Lung (tissue), 12 donors: ENCODE results near the gene BARX2. TPM values are rescaled to one million over a fixed set of nuclear protein-coding genes. Genes with fewer than 3 reads are reported as not detected.

Experiments
- ATAC-seq: fragments of 200-7000 bp; cut with Tn5 transposase; one replicate; pipeline ENCODE4 v1.9.1; 2020; ENCODE audit warnings: moderate number of reproducible peaks; ENCODE audit not compliant: insufficient read depth, low FRiP score
- DNase-seq, 3 donors: peaks; one replicate each; pipeline ENCODE4 v3.0.0-alpha.2; 2013 to 2017
- H3K27ac ChIP-seq, 2 donors: one replicate each; pipeline ENCODE4 v1.5.1; 2013; ENCODE audit warnings: mild to moderate bottlenecking in 2 of 2, moderate library complexity in 2 of 2, control low read depth in 1 of 2, inconsistent platforms in 1 of 2, low read depth in 1 of 2, low read length in 1 of 2
- H3K27me3 ChIP-seq, 3 donors: one replicate each; pipeline ENCODE4 v1.5.1; 2013; ENCODE audit warnings: low read length in 2 of 3; ENCODE audit not compliant: control insufficient read depth in 3 of 3, insufficient read depth in 3 of 3
- H3K36me3 ChIP-seq, 4 donors: one replicate each; pipeline ENCODE4 v1.5.1; 2013; ENCODE audit warnings: low read length in 4 of 4, mild to moderate bottlenecking in 1 of 4, moderate library complexity in 1 of 4; ENCODE audit not compliant: control insufficient read depth in 4 of 4, insufficient read depth in 4 of 4
- H3K4me1 ChIP-seq, 5 donors: one replicate each; pipeline ENCODE4 v1.5.1; 2013; ENCODE audit warnings: low read length in 5 of 5, mild to moderate bottlenecking in 2 of 5, moderate library complexity in 1 of 5; ENCODE audit not compliant: control insufficient read depth in 5 of 5, insufficient read depth in 5 of 5
- H3K4me3 ChIP-seq: one replicate; pipeline ENCODE4 v1.5.1; 2013; ENCODE audit warnings: mild to moderate bottlenecking, control low read depth, moderate library complexity
- H3K9ac ChIP-seq, 2 donors: one replicate each; pipeline ENCODE4 v1.5.1; 2013; ENCODE audit warnings: low read length in 2 of 2, control low read depth in 1 of 2; ENCODE audit not compliant: insufficient read depth in 1 of 2
- H3K9me3 ChIP-seq, 4 donors: one replicate each; pipeline ENCODE4 v1.5.1; 2013; ENCODE audit warnings: low read length in 3 of 4, mild to moderate bottlenecking in 1 of 4, moderate library complexity in 1 of 4; ENCODE audit not compliant: control insufficient read depth in 4 of 4, insufficient read depth in 3 of 4
- WGBS, 2 donors: extraction: QIAGEN DNeasy Blood & Tissue Kit; methylation state at CpG; one replicate each; pipeline ENCODE4 v1.1.7; 2013; 5-methylcytosine and 5-hydroxymethylcytosine counted together
- polyA plus RNA-seq, 2 donors: library from polyadenylated mRNA; stranded (reverse); fragments of 200-250 nt; gene quantifications; one replicate each; pipeline ENCODE4 v1.2.1, GENCODE V29; 2013
- total RNA-seq, 2 donors: library from RNA; depleted of rRNA in 1 of 2; stranded (reverse); fragments of >200 nt in 1 of 2; gene quantifications; one replicate each; pipeline ENCODE4 v1.2.1, GENCODE V29; 2014 to 2021
- TF ChIP-seq, protein P1 (sequence below): IDR thresholded peaks from 2 replicates; pipeline ENCODE4 v1.5.1; 2012; ENCODE audit warnings: mild to moderate bottlenecking; ENCODE audit errors: control extremely low read depth, extremely low read depth
- donor health status: control.
- donor health status: control.
- donor health status: Bipolar disorder and iron deficiency.
- donor health status: healthy.
- donor health status: DM: yes; HTN: yes; CAD: no.

The BARX2 gene
- total and polyA plus RNA-seq, 4 donors = 0.39 to 1.1 (median 0.75) TPM

DNA sequence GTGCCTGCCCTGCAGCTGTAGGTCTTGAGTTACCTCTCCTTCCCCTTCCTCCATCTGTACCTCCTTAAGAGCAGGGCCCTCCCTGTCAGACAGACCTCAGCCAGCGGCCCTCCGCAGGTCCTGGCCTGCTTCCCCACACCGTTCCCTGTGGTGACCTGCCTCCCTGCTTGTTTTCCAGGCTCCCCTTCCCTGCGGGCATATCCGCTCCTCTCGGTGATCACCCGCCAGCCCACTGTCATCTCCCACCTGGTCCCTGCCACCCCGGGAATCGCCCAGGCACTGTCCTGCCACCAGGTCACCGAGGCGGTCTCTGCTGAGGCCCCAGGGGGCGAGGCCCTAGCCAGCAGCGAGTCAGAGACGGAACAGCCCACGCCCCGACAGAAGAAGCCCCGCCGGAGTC lies 60.9 kb downstream of the BARX2 start:
- no peak overlapping the region for H3K9ac ChIP-seq
- H3K4me3 ChIP-seq = no peak overlapping the region
- 90 to 95% methylated on average over 18 of the region's 18 CpGs for WGBS, 2 donors
- H3K27me3 ChIP-seq = no peaks in the 10 kb centered on the region
- H3K4me1 ChIP-seq = peaks cover 0 to 1% (median 0%) of the 10 kb centered on the region in 5 donors
- H3K36me3 ChIP-seq = no peaks in the 10 kb centered on the region
- no peak for DNase-seq
- no peak overlapping the region for H3K27ac ChIP-seq
- peaks cover 0 to under 1% (median 0%) of the 10 kb centered on the region in 4 donors for H3K9me3 ChIP-seq
- no peak for ATAC-seq
- TF ChIP-seq, protein P1, sequence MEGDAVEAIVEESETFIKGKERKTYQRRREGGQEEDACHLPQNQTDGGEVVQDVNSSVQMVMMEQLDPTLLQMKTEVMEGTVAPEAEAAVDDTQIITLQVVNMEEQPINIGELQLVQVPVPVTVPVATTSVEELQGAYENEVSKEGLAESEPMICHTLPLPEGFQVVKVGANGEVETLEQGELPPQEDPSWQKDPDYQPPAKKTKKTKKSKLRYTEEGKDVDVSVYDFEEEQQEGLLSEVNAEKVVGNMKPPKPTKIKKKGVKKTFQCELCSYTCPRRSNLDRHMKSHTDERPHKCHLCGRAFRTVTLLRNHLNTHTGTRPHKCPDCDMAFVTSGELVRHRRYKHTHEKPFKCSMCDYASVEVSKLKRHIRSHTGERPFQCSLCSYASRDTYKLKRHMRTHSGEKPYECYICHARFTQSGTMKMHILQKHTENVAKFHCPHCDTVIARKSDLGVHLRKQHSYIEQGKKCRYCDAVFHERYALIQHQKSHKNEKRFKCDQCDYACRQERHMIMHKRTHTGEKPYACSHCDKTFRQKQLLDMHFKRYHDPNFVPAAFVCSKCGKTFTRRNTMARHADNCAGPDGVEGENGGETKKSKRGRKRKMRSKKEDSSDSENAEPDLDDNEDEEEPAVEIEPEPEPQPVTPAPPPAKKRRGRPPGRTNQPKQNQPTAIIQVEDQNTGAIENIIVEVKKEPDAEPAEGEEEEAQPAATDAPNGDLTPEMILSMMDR = no peak

DNA sequence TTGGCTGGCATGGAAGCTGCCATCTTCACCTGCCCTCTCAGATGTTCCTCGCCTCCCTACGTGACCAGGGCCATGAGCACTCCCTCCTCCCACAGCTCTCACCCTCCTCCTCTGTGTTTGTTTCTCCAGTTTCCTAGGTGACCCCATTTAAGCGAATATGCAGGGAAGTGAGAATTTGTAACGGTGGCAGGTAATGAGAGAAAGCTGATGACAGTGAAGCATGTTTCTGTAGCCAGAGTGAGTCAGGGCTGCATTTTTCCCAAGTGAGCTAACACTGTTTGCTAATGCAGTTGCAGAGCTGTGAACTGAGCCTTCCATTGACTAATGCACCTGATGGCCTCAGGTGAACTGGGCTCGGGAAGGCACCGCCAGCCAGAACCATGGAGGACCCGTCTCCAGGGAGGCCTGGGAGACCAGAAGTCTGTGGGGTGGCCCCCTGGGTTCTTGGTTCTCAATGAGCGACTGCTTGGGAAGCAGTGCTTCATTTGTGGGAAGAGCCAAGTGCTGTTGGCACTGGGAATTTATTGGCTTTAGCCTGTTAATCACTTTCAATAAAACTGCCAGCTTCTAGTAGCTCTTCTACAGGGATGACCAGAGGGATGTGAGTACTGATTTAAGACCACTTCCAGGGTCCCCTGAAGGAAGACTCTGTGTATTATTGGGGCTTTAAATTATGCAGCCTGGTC lies 64.5 kb downstream of the BARX2 start:
- peaks cover 0 to 1% (median 0%) of the 10 kb centered on the region in 5 donors for H3K4me1 ChIP-seq
- no peaks in the 10 kb centered on the region for H3K9me3 ChIP-seq

GRCh38 chr11:129442171-129442570 lies 66.5 kb downstream of the BARX2 start:
- H3K27ac ChIP-seq = no peak overlapping the region
- TF ChIP-seq, protein P1 = no peak
- ATAC-seq (no peak), DNase-seq (no peak)
- H3K27me3 ChIP-seq = no peaks in the 10 kb centered on the region
- no peaks in the 10 kb centered on the region for H3K36me3 ChIP-seq
- H3K9ac ChIP-seq = no peak overlapping the region
- no peaks in the 10 kb centered on the region for H3K4me1 ChIP-seq
- peaks cover 0 to 4% (median 0%) of the 10 kb centered on the region in 4 donors for H3K9me3 ChIP-seq
- WGBS, 2 donors = 82 to 92% methylated on average over 7 of the region's 7 CpGs
- H3K4me3 ChIP-seq = no peak overlapping the region

More for the DNA sequence above, 64.5 kb downstream of the BARX2 start:
- DNase-seq = peak; percentile 42 to 67 (median 50)
- TF ChIP-seq, protein P1 = no peak
- no peak overlapping the region for H3K27ac ChIP-seq
- H3K9ac ChIP-seq = no peak overlapping the region
- ATAC-seq = peak; percentile 59
- H3K27me3 ChIP-seq = no peaks in the 10 kb centered on the region
- 71 to 80% methylated on average over 8 of the region's 8 CpGs for WGBS, 2 donors
- H3K36me3 ChIP-seq = no peaks in the 10 kb centered on the region
- H3K4me3 ChIP-seq = no peak overlapping the region

GRCh38 chr11:129443276-129443675 lies 67.6 kb downstream of the BARX2 start:
- no peaks in the 10 kb centered on the region for H3K4me1 ChIP-seq
- 21 to 40% methylated on average over 6 of the region's 6 CpGs for WGBS, 2 donors
- DNase-seq = peak in 1 of 3 donors; percentile 36

More at GRCh38 chr11:129443276-129443675, 67.6 kb downstream of the BARX2 start:
- Histone ChIP-seq H3K27me3 (no peaks in the 10 kb centered on the region), H3K9ac (no peak overlapping the region), H3K27ac (no peak overlapping the region), H3K36me3 (no peaks in the 10 kb centered on the region), H3K9me3 (peaks cover 0 to 6% (median 0%) of the 10 kb centered on the region in 4 donors), H3K4me3 (no peak overlapping the region)
- no peak for ATAC-seq
- TF ChIP-seq, protein P1 = no peak
